HepG2 (cell line): Measurements from ENCODE around the gene EIF4G3. TPM values are rescaled to one million over a fixed set of nuclear protein-coding genes. Genes with fewer than 3 reads are reported as not detected.

Experiments used
- BRCA1 ChIP-seq: sonication (generic); formaldehyde crosslinking; IDR thresholded peaks from 2 replicates; pipeline ENCODE4 v1.4.0; 2020; ENCODE audit warnings: missing genetic modification reagents
- FOXA3 ChIP-seq: IDR thresholded peaks from 2 replicates; pipeline ENCODE4 v1.6.1; 2016; ENCODE audit warnings: missing genetic modification reagents, missing compliant biosample characterization
- GMEB2 ChIP-seq: IDR thresholded peaks from 2 replicates; pipeline ENCODE4 v1.6.1; 2016; ENCODE audit warnings: missing biosample characterization, missing genetic modification reagents, low read depth
- HINFP ChIP-seq: sonication (generic); formaldehyde crosslinking; IDR thresholded peaks from 2 replicates; pipeline ENCODE4 v1.4.0; 2020; ENCODE audit warnings: low read depth, mild to moderate bottlenecking, missing genetic modification reagents
- HMGXB4 ChIP-seq, 2 experiments: sonication (generic) in 1 of 2; formaldehyde crosslinking in 1 of 2; IDR thresholded peaks; 2 replicates each; pipeline versions ENCODE4 v1.4.0 to v1.6.1; 2018 to 2020; ENCODE audit warnings: missing genetic modification reagents in 2 of 2, borderline replicate concordance in 1 of 2, low read depth in 1 of 2, mild to moderate bottlenecking in 1 of 2, missing biosample characterization in 1 of 2
- NCOA1 ChIP-seq: sonication (generic); formaldehyde crosslinking; IDR thresholded peaks from 2 replicates; pipeline ENCODE4 v1.9.0; 2021; ENCODE audit warnings: missing genetic modification reagents
- PHF8 ChIP-seq: sonication (generic); formaldehyde crosslinking; IDR thresholded peaks from 2 replicates; pipeline ENCODE4 v1.5.0; 2020; ENCODE audit warnings: missing genetic modification reagents
- RBFOX2 ChIP-seq: fragments of 200-400 bp; formaldehyde crosslinking; IDR thresholded peaks from 2 replicates; pipeline ENCODE4 v1.6.1; 2017; ENCODE audit warnings: low read depth, mild to moderate bottlenecking, low read length
- STAG1 ChIP-seq: sonication (generic); formaldehyde crosslinking; IDR thresholded peaks from 2 replicates; pipeline ENCODE4 v1.4.0; 2020; ENCODE audit warnings: missing genetic modification reagents
- ZBTB34 ChIP-seq: sonication (generic); formaldehyde crosslinking; IDR thresholded peaks from 2 replicates; pipeline ENCODE4 v1.8.0; 2022; ENCODE audit warnings: mild to moderate bottlenecking, missing genetic modification reagents
- ZNF10 ChIP-seq: sonication (generic); formaldehyde crosslinking; IDR thresholded peaks from 2 replicates; pipeline ENCODE4 v1.4.0; 2020; ENCODE audit warnings: mild to moderate bottlenecking, low read depth, missing genetic modification reagents, borderline replicate concordance
- ZNF224 ChIP-seq: sonication (generic); formaldehyde crosslinking; IDR thresholded peaks from 2 replicates; pipeline ENCODE4 v1.5.0; 2020; ENCODE audit warnings: mild to moderate bottlenecking, missing genetic modification reagents
- ZNF276 ChIP-seq: sonication (generic); formaldehyde crosslinking; IDR thresholded peaks from 2 replicates; pipeline ENCODE4 v1.4.0; 2020; ENCODE audit warnings: mild to moderate bottlenecking, low read depth, missing genetic modification reagents
- ZNF33B ChIP-seq: sonication (generic); formaldehyde crosslinking; IDR thresholded peaks from 2 replicates; pipeline ENCODE4 v1.5.1; 2020; ENCODE audit warnings: mild to moderate bottlenecking, missing genetic modification reagents
- ZNF34 ChIP-seq: sonication (generic); formaldehyde crosslinking; IDR thresholded peaks from 2 replicates; pipeline ENCODE4 v1.4.0; 2020; ENCODE audit warnings: mild to moderate bottlenecking, missing genetic modification reagents, borderline replicate concordance
- ZNF362 ChIP-seq: sonication (generic); formaldehyde crosslinking; IDR thresholded peaks from 2 replicates; pipeline ENCODE4 v1.4.0; 2020; ENCODE audit warnings: missing genetic modification reagents, mild to moderate bottlenecking, borderline replicate concordance
- ZNF547 ChIP-seq: sonication (generic); formaldehyde crosslinking; IDR thresholded peaks from 2 replicates; pipeline ENCODE4 v1.5.1; 2020; ENCODE audit warnings: mild to moderate bottlenecking, missing genetic modification reagents
- ZNF672 ChIP-seq: sonication (generic); formaldehyde crosslinking; IDR thresholded peaks from 2 replicates; pipeline ENCODE4 v1.8.1; 2022; ENCODE audit warnings: missing genetic modification reagents
- ZSCAN21 ChIP-seq: sonication (generic); formaldehyde crosslinking; IDR thresholded peaks from 2 replicates; pipeline ENCODE4 v1.8.0; 2022; ENCODE audit warnings: mild to moderate bottlenecking, missing genetic modification reagents, moderate library complexity, borderline replicate concordance
- polyA plus RNA-seq, 8 experiments: library from polyadenylated mRNA; depleted of rRNA in 3 of 8; stranded (reverse) in 7 of 8; unstranded in 1 of 8; fragments of >200 nt; fragmentation: Illumina TruSeq in 4 of 8; extraction: Trizol in 4 of 8; gene quantifications; 2 replicates each; pipeline versions ENCODE4 v1.2.1 to v1.2.3, GENCODE V29; 2011 to 2016; ENCODE audit warnings: low read depth in 4 of 8, missing spikeins in 1 of 8, mixed read lengths in 1 of 8; ENCODE audit not compliant: insufficient read depth in 1 of 8
- total RNA-seq, 5 experiments: library from RNA; depleted of rRNA; stranded (reverse); fragments of >200 nt; fragmentation: Illumina TruSeq; extraction: Trizol; gene quantifications; 2 replicates each; pipeline ENCODE4 v1.2.3, GENCODE V29; 2016; ENCODE audit warnings: low read depth in 1 of 5

EIF4G3 gene
- total and polyA plus RNA-seq, 2 of the 13 experiments (the other 11 are each of a cell fraction or from before 2014, with no cell fraction given): 22.2 to 27.6 TPM

- TF ChIP-seq ZNF276 (no peak), ZBTB34 (CRISPR knock-in tag) (no peak), HINFP (CRISPR knock-in tag) (peak; percentile 59), BRCA1 (CRISPR knock-in tag) (0 out of 2 replicates have a peak, but pooled peaks have one; percentile 82), GMEB2 (0 out of 2 replicates have a peak, but pooled peaks have one; percentile 22), ZSCAN21 (CRISPR knock-in tag) (peak; percentile 62; the same call in 1 of the 2 replicates), ZNF224 (CRISPR knock-in tag) (peak; percentile 73), PHF8 (CRISPR knock-in tag) (peak; percentile 84), FOXA3 (CRISPR knock-in tag) (peak; percentile 16; the same call in 1 of the 2 replicates), ZNF547 (peak; percentile 92), ZNF362 (CRISPR knock-in tag) (no peak), RBFOX2 (peak; percentile 88), NCOA1 (CRISPR knock-in tag) (no peak), STAG1 (no peak), ZNF34 (CRISPR knock-in tag) (no peak), ZNF33B (CRISPR knock-in tag) (0 out of 2 replicates have a peak, but pooled peaks have one; percentile 85), HMGXB4 (CRISPR knock-in tag; IDR thresholded peaks at IDR 0.05; ENCODE audit: borderline replicate concordance in 1 of 2, low read depth in 1 of 2) (peak in 1 of 2 experiments; percentile 81; a peak in 2 of 4 replicates), ZNF672 (CRISPR knock-in tag) (0 out of 2 replicates have a peak, but pooled peaks have one; percentile 23), ZNF10 (CRISPR knock-in tag) (no peak)
These were observed 390.3 kb downstream of the EIF4G3 start (continued) for GRCh38 chr1:20786253-20787028.
